Activated naive CD4-positive, alpha-beta T cell treated with anti-CD3 and anti-CD28 coated beads, Interleukin-2, amount 50 U/mL, for 72 hours (primary cell): ENCODE data around the gene ADPRS. TPM values are rescaled to one million over a fixed set of nuclear protein-coding genes. Genes with fewer than 3 reads are reported as not detected.

Source experiments
- ATAC-seq, 2 donors: fragments of 150-1000 bp; cut with Tn5 transposase; 2 replicates each; pipeline ENCODE4 v1.10.0; 2021; ENCODE audit warnings: mild to moderate bottlenecking in 2 of 2, moderate library complexity in 2 of 2
- DNase-seq, 2 donors: peaks; one replicate each; pipeline ENCODE4 v3.0.0; 2021 to 2022; ENCODE audit warnings: low spot score in 2 of 2
- H3K27ac Mint-ChIP-seq, 2 donors: one replicate each; pipeline ENCODE4 v1.8.0; 2022; ENCODE audit warnings: mild to moderate bottlenecking in 2 of 2, mixed read lengths in 2 of 2
- H3K36me3 Mint-ChIP-seq, 2 donors: one replicate each; pipeline ENCODE4 v1.8.0; 2022; ENCODE audit warnings: mixed read lengths in 2 of 2
- H3K9me3 Mint-ChIP-seq, 2 donors: one replicate each; pipeline ENCODE4 v1.8.0; 2022; ENCODE audit warnings: mixed read lengths in 2 of 2
- total RNA-seq, 2 donors: library from RNA; stranded (reverse); gene quantifications; one replicate each; pipeline ENCODE4 v1.2.3, GENCODE V29; 2022

The ADPRS gene
- total RNA-seq, 2 donors from 2014 or later: 19.5 to 48.3 TPM

GRCh38 chr1:36096500-36097432 lies 8.1 kb downstream of the ADPRS start:
- peak overlapping the region; percentile 78 to 88 for H3K27ac Mint-ChIP-seq
- no peaks in the 10 kb centered on the region for H3K36me3 Mint-ChIP-seq
- DNase-seq (no peak), ATAC-seq (peak in 1 of 2 donors; percentile 16)
- no peaks in the 10 kb centered on the region for H3K9me3 Mint-ChIP-seq

GRCh38 chr1:36097693-36098585 lies 9.2 kb downstream of the ADPRS start:
- H3K9me3 Mint-ChIP-seq: no peaks in the 10 kb centered on the region
- no peak for ATAC-seq
- peak overlapping the region in 1 of 2 donors; percentile 78 for H3K27ac Mint-ChIP-seq
- no peaks in the 10 kb centered on the region for H3K36me3 Mint-ChIP-seq
- DNase-seq: no peak

- no peaks in the 10 kb centered on the region for H3K36me3 Mint-ChIP-seq
- DNase-seq (no peak), ATAC-seq (no peak)
- no peaks in the 10 kb centered on the region for H3K9me3 Mint-ChIP-seq
- no peak overlapping the region for H3K27ac Mint-ChIP-seq
Observed at GRCh38 chr1:36098650-36099365, 10.1 kb downstream of the ADPRS start.

GRCh38 chr1:36099681-36100341 lies 11.1 kb downstream of the ADPRS start:
- H3K27ac Mint-ChIP-seq: peak overlapping the region in 1 of 2 donors; percentile 54
- DNase-seq: peak; percentile 74 to 81
- H3K9me3 Mint-ChIP-seq: no peaks in the 10 kb centered on the region
- peak; percentile 91 to 95 for ATAC-seq
- no peaks in the 10 kb centered on the region for H3K36me3 Mint-ChIP-seq

GRCh38 chr1:36100376-36100775 lies 11.7 kb downstream of the ADPRS start:
- DNase-seq (no peak), ATAC-seq (no peak)
- H3K27ac Mint-ChIP-seq: no peak overlapping the region
- H3K9me3 Mint-ChIP-seq: no peaks in the 10 kb centered on the region
- H3K36me3 Mint-ChIP-seq: no peaks in the 10 kb centered on the region

- H3K27ac Mint-ChIP-seq: no peak overlapping the region
- H3K36me3 Mint-ChIP-seq: no peaks in the 10 kb centered on the region
- H3K9me3 Mint-ChIP-seq: no peaks in the 10 kb centered on the region
- DNase-seq: no peak
- ATAC-seq: no peak
Observed at GRCh38 chr1:36101546-36101945, 12.9 kb downstream of the ADPRS start.

GRCh38 chr1:36106269-36106668 lies 17.6 kb downstream of the ADPRS start:
- ATAC-seq (no peak), DNase-seq (no peak)
- Mint-ChIP-seq H3K27ac (no peak overlapping the region), H3K9me3 (no peaks in the 10 kb centered on the region), H3K36me3 (no peaks in the 10 kb centered on the region)

GRCh38 chr1:36107394-36107793 lies 18.7 kb downstream of the ADPRS start:
- Mint-ChIP-seq H3K27ac (no peak overlapping the region), H3K36me3 (no peaks in the 10 kb centered on the region), H3K9me3 (no peaks in the 10 kb centered on the region)
- ATAC-seq (no peak), DNase-seq (no peak)

- DNase-seq: no peak
- H3K27ac Mint-ChIP-seq: no peak overlapping the region
- ATAC-seq: no peak
- no peaks in the 10 kb centered on the region for H3K9me3 Mint-ChIP-seq
- H3K36me3 Mint-ChIP-seq: no peaks in the 10 kb centered on the region
Observed at GRCh38 chr1:36108314-36108713, 19.6 kb downstream of the ADPRS start.

GRCh38 chr1:36109041-36109679 lies 20.5 kb downstream of the ADPRS start:
- H3K9me3 Mint-ChIP-seq: no peaks in the 10 kb centered on the region
- no peaks in the 10 kb centered on the region for H3K36me3 Mint-ChIP-seq
- DNase-seq (peak in 1 of 2 donors; percentile 48), ATAC-seq (peak; percentile 85 to 86)
- H3K27ac Mint-ChIP-seq: peak overlapping the region; percentile 20 to 84

GRCh38 chr1:36111151-36111550 lies 22.5 kb downstream of the ADPRS start:
- H3K27ac Mint-ChIP-seq: peak overlapping the region in 1 of 2 donors; percentile 72
- no peaks in the 10 kb centered on the region for H3K36me3 Mint-ChIP-seq
- H3K9me3 Mint-ChIP-seq: no peaks in the 10 kb centered on the region
- ATAC-seq: no peak
- no peak for DNase-seq

- DNase-seq: no peak
- ATAC-seq: no peak
- no peaks in the 10 kb centered on the region for H3K9me3 Mint-ChIP-seq
- no peaks in the 10 kb centered on the region for H3K36me3 Mint-ChIP-seq
- no peak overlapping the region for H3K27ac Mint-ChIP-seq
Observed at GRCh38 chr1:36112823-36113222, 24.1 kb downstream of the ADPRS start.

GRCh38 chr1:36114371-36114770 lies 25.7 kb downstream of the ADPRS start:
- Mint-ChIP-seq H3K27ac (no peak overlapping the region), H3K36me3 (no peaks in the 10 kb centered on the region), H3K9me3 (no peaks in the 10 kb centered on the region)
- DNase-seq: no peak
- ATAC-seq: no peak

- Mint-ChIP-seq H3K27ac (peak overlapping the region in 1 of 2 donors; percentile 18), H3K9me3 (no peaks in the 10 kb centered on the region), H3K36me3 (no peaks in the 10 kb centered on the region)
- ATAC-seq: no peak
- DNase-seq: no peak
Observed at GRCh38 chr1:36115200-36115669, 26.5 kb downstream of the ADPRS start.

GRCh38 chr1:36115931-36116330 lies 27.2 kb downstream of the ADPRS start:
- Mint-ChIP-seq H3K36me3 (no peaks in the 10 kb centered on the region), H3K27ac (no peak overlapping the region), H3K9me3 (no peaks in the 10 kb centered on the region)
- DNase-seq (no peak), ATAC-seq (no peak)

GRCh38 chr1:36116901-36117300 lies 28.2 kb downstream of the ADPRS start:
- Mint-ChIP-seq H3K27ac (peak overlapping the region in 1 of 2 donors; percentile 25), H3K36me3 (no peaks in the 10 kb centered on the region), H3K9me3 (no peaks in the 10 kb centered on the region)
- DNase-seq: no peak
- no peak for ATAC-seq
